Measurements from ENCODE around the gene DOCK10.

DNA sequence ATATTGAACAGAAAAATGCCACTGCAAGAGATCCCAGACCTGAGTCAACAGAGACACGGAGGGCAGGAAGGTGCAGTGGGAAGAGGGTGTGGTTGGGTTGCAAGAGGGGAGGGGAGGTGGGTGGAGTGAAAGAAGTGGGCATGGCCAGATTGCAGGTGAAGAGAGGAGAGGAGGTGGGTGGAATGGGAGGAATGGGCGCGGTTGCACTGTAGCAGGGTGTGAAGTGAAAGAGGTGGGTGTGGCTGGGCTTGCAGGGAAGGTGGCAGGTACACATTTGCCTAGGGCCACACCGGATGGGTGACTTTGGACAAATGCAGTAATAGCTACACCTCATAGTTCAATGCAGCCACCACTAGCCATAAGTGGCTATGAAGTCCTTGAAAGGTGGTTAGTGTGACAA lies 71.1 kb downstream of the DOCK10 start:
- TF ChIP-seq EZH2phosphoT487 (IDR thresholded peaks at IDR 0.05; ENCODE audit: borderline replicate concordance, low read depth, low read length) (no peak), CTCF (conservative IDR thresholded peaks at IDR 0.05; ENCODE audit: low read length) (no peak)
